Head of caudate nucleus (tissue), 42 donors: ENCODE measurements around the gene TFAP2D.

Experiments used
- DNase-seq, 42 donors: peaks; one replicate each; pipeline versions ENCODE4 v3.0.0 to v3.0.0-alpha.2; 2020 to 2021; ENCODE audit warnings: mixed read lengths in 7 of 42
- intact Hi-C: fragments of 100-400 bp; cut with DNase I; formaldehyde crosslinking; loops from one replicate; pipeline ENCODE4 v1.15.0; 2022

Gene TFAP2D

DNA sequence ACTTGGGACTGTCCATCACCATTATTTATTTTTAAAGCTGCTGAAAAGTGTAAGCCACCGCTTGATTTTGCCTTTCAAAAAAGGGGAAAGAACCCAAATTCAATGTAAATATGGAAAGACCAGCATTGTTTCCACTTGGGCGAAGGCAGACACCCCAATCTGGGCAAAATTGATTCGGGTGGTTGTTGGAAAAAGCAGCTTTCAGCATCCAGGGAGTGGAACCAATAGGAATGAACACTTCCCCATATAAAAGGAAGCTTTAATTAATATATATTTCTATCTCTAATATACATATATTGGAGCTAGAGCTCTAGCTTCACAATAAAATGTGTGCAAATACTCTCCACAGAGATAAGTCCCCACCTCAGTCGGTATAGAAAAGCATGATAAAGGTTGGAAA, at the start of gene TFAP2D:
Gene TFAP2D (plus strand): TSS at position 301 of the 400 bp plus-strand sequence. CDS start 530 bp downstream, outside the sequence.
- no peak for DNase-seq
- intact Hi-C loops: no loop called here

DNA sequence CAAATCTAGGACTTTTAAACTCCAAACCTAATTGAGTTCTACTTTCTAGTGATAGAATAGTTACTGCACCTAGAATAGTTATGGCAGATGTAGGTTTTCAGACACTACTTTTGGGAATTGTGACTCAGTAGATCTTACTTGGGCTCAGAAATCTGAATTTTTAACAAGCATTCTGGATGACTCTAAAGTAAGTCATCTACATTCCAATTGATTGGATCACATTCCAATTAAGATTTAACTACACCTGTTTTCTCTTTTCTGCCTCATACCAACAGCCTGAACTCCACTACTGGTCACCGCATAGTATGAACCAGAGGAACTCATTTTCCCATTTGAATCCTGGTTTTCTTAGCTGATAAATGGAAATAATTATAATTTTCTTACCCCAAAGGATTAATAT, 49.5 kb upstream of the TFAP2D start:
- no peak for DNase-seq
- intact Hi-C loops: no loop called here

DNA sequence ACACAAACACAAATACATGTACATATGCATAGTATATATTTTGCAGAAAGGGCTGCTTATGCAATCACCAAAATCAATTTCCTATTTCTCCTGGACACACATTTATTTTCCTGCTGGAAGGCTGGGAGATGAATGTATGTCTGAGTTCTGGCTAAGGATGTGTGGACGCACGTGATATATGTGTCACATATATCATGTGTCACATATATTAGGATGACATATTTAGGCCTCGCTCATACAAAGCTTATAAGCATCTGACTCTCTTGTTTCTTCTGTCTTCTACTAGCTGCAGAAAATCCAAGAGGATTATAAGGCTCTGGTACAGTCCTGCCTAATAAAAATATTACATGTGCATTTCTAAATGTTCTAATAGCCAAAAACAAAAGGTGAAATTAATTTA, 47.2 kb upstream of the TFAP2D start:
- intact Hi-C loops: no loop called here
- no peak for DNase-seq

DNA sequence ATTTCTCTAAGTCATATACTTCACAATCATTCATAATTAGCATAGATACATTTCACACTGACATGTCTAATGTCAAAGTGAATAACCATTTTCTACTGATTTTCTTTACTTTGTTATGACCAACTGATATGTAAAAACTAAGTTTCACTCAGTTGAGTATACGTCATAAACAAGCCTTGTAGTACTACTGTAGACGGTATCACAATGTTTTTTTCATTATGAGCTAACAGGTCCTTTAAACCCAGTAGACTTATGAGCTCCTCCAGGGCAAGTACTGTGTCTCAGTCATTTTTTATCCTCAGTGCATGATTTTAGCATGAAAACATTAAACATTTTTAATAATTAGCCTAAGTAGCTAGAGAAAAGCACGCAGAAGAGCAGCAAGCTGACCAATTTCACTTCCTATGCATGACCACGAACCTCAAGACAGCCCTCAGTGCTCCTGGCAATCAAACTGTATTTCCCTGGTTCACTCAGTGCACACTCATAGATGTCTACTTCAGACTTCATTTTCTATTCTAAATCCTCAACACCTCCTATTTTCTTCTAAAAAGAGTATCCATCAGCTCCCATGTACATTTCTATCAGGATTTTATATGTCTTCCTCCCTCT, 32.0 kb upstream of the TFAP2D start:
- no peak for DNase-seq
- intact Hi-C loops: no loop called here

DNA sequence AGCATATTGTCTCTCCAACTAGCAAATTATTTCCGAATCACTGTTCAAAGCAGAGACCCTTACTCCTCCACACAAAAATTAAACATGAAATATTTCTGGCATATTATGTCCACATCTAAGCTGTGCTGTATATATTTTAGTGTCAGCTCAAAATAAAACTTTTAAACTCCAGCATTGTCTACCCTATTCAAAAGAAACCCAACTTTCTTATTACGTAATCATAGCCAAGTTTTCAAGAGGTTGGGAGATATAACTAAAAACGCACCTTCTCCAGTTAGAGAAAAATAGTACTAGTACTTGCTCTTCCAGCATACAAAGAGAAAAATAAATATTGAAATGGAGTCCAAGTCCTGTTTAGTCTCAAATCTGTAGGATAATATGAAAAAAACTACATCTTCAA, 24.1 kb upstream of the TFAP2D start:
- intact Hi-C loops: no loop called here
- no peak for DNase-seq

DNA sequence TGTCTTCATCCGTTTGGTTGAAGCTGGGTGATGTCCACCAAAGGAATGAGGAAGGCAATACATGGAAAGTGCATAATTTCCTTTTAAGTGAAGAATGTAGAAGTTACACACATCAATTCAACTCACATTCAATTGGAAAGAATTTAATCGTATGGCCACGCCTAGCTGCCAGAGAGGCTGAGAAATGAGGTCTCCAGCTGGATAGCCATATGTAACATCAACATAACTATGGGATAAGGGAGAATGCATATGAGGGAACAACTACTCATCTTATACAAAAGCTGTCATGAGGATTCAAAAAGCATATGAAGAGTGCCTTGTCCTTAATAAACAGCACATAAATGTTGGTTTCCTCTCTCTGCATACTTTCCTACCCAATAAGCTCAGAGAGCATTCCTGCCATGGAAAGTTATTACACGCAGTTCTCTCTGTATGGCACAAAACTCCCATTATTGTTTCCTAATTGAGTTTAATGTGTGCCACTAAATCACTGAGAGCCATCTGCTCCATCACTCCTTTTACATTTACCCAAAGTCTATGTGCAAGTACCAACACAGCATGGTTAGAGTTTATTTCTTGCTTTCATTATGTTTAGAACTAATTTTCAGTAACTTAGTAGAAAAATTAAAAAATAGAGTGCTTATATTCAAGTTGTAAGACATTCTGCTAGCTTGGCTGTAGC, 21.4 kb upstream of the TFAP2D start:
- intact Hi-C loops: no loop called here
- no peak for DNase-seq

DNA sequence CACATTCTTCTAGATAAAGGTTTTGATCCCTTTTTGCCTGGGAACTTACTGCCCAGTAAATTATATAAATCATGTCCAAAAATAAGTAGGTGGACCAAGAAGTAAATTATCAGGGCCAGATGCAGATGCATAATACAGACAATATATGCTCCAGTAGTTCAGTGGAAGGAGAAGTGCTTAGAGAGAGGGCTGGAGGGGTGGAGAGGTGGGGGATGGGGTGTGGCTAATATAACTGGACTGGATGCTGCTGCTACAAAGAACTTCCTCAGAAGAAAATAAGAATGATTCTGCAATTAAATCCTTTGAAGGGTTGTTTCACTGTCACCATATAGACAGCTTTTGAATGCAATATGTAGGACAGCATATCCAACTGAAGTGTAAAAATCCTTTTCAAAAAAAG, 14.8 kb upstream of the TFAP2D start:
- no peak for DNase-seq
- intact Hi-C loops: no loop called here

DNA sequence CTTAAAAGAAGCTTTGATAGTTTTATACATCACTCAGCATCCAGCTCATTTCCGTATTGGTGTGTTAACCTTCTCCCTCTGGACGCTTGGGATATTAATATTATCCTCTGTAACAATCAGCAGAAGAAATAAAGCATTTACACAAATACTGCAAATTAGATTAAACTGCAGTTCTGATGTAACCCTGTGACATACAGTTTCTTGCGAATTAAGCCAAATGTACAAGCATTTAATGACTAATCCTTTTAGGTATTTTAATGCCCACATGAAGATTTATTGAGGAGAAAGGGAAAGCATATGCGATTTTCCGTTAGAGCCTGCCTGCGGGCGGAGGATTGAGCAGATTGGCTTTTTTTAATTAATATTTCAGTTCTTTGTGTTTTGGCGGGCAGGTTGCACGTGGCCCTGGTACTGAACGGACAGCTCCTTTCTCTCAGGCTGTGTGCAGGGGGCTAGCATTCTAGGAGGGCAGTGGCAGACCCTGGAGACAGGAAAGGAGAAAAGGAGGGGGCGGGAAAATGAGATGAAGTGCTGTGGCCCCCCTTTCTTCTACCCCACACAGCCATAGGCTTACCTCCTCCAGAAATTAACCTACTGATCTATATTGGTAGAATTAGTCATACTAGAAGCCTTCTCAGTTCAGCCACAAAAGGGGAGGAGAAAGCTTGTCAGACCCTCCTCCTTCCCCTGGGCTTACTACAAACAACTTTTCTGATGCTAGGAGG, 14.1 kb upstream of the TFAP2D start:
- intact Hi-C loops: no loop called here
- DNase-seq: no peak

DNA sequence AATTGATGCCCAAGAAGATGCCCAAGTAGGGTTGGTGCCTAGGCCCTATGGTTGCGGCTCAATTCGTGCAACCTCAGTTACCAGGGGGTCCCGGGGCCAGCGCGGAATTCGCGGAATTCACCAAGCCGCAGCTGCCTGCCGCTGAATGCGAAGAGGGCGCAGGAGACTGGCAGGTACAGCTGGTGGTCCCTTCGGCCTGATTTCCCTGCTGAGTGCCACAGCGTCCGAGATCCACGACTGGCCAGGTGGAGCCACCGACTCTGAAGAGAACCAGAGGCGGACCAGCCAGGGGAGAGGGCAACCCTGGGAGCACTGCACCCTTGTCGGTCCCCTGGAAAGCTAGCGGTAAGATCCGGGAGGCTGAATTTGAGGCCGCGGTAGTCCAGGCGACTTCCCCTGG, 6.8 kb upstream of the TFAP2D start:
- intact Hi-C loops: no loop called here
- DNase-seq: no peak

DNA sequence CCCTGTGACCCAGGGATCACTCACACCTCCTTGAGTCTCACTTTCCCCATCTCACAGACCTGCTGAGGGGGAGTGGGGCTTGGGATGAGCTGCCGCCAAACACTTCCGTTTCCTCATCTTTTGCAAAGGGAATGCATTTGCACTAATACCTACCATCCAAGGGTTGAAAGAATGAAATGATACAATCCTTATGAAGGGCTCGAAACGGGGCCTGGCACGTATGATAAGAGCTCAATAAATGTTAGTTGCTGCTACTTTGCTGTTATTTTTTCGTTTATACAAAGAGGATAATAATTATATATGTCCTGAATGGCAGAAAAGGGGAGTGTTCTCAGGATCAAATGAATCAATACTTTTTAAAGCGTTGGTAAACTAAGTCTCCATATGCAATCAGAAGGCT, 6.1 kb upstream of the TFAP2D start:
- intact Hi-C loops: no loop called here
- no peak for DNase-seq

DNA sequence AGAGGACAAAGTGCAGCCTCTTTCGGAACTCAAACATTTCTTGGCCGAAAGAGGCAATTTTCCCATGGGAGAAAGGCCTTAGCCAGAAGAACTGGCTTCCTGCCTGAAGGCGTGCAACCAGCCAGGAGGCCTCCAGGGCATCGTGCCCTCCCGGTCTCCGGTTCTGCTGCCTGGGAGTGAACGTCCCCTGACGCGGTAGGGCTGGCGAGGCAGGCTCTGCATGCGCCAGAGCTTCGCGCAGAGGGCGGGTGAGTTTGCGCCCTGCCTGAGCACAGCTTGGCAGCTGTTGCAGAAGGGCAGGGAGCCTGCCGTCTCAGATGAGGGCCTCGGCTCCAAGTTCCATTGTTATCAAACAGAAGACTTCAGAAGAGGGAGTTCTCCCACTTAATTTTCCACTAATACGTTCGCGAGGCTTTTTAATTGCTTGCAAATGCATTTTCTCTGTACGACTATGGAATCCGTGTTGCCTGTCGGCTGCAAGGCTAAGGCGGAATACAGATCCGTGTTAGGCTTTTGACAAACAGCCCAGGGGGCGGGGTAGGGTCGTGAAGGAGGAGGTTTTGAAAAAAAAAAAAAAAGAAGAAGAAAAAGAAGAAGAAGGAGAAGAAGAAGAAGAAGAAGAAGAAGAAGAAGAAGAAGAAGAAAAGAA, 5.5 kb upstream of the TFAP2D start:
- intact Hi-C loops: no loop called here
- DNase-seq: peak in 33 of 42 donors; percentile 2 to 66 (median 38)

DNA sequence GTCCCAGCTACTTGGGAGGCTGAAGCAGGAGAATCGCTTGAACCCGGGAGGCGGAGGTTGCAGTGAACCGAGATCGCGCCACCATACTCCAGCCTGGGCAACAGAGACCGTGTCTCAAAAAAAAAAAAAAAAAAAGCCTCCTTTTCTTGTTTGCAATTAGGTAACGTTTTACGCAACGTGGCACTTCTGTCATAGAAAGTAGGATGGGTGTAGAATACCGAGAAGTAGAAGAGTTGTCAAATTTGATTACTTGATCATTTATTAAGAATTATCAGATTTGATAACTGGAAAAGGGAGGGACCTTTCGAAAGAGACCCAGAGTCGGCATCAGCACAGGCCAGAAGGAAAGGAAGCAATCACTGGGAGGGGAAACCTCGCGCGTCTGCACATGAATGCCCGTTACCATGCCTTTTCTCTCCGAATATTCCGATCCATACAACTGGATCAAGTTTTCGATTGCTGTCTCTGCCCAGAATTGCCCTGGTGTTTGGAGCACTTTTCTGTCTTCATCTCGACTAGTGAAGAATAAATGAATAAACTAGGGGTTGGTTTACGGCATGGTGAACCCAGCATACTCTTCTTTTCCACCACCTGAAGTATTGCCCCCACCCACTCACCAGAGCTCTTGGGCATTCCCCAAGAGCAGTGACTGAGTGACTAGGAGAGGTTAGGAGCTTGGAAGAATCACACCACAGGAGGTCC, 4.5 kb upstream of the TFAP2D start:
- intact Hi-C loops: no loop called here

DNA sequence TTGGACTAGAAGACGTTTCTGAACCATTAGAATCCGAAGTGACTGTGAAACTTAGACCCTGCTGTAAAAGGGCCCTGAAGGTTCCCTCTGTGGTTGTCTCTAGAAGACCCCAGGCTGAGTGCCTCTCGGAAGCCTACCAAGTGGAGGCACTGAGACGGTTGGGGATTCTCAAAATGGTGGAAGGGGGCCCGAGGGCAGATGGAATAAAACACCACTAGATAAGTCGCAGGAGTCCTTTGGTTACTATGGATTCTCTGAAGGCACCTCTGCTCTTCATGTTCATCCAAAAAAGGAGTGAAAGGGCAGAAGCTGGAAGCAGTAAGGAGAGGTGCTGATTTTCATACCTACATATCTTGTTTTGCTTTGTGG, 4.0 kb upstream of the TFAP2D start:
- intact Hi-C loops: no loop called here
- no peak for DNase-seq

More for the DNA sequence above, 4.5 kb upstream of the TFAP2D start:
- DNase-seq: no peak

DNA sequence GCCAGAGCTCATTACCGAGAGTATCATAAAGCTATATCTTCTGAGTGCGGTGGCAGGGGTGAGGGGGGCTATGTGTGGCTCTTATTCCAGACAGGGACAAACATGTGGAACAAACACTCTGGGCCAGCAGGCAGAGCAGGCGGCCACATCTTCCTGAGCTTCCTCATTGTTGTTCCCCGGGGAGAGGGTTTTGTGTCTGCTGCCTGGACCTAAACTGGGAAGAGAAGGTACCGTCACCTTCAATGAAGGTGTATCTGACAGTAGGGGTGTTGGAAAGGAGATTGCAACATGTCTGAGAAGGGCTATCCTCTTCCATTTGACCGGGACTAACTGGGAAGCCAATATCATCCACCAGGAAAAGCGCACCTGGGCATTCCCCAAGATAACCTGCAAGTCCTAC, 1.6 kb upstream of the TFAP2D start:
- intact Hi-C loops: no loop called here
- DNase-seq: no peak

DNA sequence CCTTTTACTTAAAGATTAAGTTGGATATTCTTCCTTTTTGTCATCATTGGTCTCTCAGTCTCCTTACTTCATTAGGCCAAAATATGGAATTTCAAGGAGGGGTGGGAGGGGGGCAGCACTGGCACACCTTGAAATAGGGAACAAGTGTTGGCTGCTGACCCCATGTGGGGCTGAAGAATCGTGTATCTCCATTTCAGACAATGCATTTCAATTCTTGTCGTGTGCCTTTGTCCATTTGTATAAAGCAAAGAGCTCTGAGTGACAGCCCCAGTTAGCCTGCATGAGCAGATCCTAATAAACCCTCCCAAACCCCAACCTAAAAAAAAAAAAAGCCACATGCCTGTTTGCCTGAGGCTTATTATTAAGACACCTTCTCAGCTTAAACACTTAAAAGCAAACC, 1.0 kb upstream of the TFAP2D start:
- intact Hi-C loops: no loop called here

DNA sequence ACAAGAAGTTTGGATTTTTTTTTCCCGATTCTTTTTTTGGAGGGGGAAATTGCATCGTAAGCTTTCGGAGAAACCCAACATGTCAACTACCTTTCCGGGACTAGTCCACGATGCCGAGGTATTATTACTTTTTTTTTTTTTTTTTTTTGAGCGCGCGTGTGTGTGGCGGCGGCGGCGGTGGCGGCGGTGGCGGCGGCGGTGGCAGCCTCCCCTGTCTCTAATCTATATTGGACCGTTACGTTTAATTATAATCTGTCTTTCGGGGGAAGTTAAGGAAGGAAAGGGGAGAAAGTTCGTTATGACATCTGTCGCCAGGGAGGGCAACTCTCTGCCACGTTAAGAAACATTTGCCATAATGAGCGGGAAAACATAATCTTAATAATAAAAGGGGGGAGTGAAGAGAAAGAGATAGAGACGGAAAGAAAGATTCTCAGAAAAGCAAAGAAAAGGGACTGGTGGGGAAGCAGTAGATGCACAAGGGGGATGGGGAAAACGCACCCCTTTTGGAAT, 706 bp downstream of the TFAP2D start:
- no peak for DNase-seq
- intact Hi-C loops: no loop called here

More for the DNA sequence above, 1.0 kb upstream of the TFAP2D start:
- no peak for DNase-seq

DNA sequence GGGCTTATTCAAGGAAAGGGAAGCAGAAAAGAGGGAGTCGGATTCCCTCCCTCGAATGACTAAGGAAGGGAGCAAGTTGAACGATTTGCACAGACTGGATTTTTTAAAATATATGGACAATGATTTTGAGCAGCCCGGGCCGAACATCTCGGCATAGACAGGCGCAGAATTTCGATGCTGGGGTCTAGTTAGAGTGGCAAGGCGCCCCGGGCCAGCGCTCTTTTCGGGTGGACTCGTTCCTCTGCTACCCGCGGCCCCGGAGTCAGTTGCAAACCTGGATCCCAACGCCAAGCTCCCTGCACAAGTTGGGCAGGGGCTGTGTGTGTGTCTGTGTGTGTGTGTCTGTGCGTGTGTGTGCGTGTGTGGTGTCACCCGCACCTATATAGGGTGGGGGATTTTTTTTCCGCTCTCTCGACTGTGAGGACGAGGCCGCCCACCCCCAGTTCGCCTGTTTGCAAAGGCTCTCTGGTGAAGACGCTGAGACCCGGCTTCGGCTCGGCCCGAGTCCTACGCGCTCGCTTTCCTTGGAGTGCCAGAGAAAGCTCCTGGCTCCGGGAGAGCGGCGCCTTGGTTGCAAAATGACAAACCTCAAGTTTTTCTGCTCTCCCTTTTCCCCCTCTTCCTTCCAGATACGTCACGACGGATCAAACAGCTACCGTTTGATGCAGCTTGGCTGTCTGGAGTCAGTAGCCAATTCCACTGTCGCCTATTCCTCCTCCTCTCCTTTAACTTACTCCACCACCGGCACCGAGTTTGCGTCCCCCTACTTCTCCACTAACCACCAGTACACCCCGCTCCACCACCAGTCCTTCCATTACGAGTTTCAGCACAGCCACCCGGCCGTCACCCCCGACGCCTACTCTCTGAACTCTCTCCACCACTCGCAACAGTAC, 1.4 kb downstream of the TFAP2D start:
- intact Hi-C loops: no loop called here
- no peak for DNase-seq

DNA sequence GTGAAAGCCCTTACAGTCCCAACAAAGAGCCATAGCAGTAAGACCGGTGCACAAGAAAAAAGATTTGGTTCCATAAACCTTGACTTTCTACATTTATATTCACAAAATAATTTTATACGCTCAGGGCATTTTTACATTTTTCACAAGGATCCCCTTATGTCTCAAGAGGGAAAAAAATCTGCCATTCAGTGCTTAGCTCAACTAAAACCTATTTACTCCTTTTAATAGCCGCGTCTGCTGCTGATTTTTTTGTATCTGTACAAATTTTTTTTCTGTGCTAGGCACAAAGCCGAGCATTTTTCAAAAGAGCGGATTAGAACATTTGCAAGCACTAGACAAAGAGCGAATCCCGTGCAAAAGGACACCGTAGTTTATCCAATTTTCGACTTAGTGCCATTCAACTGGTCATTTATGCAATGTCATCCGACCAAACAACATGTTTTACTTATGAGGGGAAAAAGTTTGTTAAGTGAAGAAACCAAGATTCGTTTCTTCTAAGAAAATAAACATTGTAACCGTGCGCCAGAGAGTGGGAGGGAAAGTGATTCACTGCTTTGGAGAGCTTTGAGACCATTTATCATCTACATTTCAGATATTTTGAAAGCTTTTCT, 3.7 kb downstream of the TFAP2D start:
- intact Hi-C loops: no loop called here
- no peak for DNase-seq
